GM12865 (cell line): ENCODE results near the gene BOC.

Experiments used
- DNase-seq: peaks from one replicate; pipeline ENCODE4 v3.0.0; 2010; ENCODE audit warnings: low read depth
- H3K4me3 ChIP-seq: 2 replicates; pipeline ENCODE4 v1.5.1; 2011; ENCODE audit warnings: mild to moderate bottlenecking, low read depth, low read length, control low read depth
- TF ChIP-seq, protein P1 (sequence below): IDR thresholded peaks from 2 replicates; pipeline ENCODE4 v1.5.1; 2011; ENCODE audit warnings: low read length, control low read depth, low read depth, inconsistent platforms; ENCODE audit not compliant: insufficient read depth; ENCODE audit errors: missing control alignments

BOC gene, protein sequence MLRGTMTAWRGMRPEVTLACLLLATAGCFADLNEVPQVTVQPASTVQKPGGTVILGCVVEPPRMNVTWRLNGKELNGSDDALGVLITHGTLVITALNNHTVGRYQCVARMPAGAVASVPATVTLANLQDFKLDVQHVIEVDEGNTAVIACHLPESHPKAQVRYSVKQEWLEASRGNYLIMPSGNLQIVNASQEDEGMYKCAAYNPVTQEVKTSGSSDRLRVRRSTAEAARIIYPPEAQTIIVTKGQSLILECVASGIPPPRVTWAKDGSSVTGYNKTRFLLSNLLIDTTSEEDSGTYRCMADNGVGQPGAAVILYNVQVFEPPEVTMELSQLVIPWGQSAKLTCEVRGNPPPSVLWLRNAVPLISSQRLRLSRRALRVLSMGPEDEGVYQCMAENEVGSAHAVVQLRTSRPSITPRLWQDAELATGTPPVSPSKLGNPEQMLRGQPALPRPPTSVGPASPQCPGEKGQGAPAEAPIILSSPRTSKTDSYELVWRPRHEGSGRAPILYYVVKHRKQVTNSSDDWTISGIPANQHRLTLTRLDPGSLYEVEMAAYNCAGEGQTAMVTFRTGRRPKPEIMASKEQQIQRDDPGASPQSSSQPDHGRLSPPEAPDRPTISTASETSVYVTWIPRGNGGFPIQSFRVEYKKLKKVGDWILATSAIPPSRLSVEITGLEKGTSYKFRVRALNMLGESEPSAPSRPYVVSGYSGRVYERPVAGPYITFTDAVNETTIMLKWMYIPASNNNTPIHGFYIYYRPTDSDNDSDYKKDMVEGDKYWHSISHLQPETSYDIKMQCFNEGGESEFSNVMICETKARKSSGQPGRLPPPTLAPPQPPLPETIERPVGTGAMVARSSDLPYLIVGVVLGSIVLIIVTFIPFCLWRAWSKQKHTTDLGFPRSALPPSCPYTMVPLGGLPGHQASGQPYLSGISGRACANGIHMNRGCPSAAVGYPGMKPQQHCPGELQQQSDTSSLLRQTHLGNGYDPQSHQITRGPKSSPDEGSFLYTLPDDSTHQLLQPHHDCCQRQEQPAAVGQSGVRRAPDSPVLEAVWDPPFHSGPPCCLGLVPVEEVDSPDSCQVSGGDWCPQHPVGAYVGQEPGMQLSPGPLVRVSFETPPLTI

DNA sequence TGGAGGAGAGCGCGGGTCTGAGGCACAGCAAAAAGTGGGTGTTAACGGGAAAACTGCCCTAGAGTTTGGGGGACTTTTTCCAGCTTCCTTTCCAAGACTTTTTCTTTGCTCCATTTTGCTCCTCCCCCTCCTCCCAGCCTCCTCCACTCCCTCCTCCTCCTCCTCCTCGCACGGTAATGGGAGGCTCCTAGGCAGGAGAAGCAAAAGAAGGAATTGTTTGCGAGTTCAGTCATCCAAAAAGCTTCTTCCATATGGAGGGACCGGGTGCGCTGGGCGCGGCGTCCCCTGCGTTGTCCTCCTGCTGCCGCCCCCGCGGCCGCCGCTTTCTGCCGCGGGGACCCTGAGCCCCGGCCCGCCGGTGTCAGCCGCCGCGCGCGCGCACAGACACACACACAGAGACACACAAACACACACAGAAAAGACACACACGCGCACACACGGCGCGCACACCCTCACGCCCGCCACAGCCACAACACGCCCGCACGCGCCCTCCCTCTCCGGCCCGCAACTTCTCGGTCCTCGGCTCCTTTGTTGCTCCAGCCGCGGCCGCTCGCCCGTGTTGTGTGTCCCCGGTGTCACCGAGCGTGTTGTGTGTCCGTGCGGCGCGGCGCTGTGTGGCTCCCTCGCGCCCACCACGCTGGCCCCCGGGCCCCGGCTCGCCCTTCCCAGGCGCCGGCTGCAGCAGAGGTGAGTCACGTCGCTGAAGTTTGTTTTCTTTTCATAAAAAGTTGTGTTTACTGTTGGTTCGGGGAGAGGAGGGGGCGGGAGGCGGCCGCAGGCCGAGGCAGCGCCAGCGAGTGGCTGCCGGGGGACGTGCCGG, at the start of gene BOC:
BOC (plus strand) TSS at position 228 of the 820 bp plus-strand sequence. CDS start 38,246 bp downstream, outside the sequence.
- DNase-seq: no peak
- peak within 1 kb of the TSS; percentile 56 for H3K4me3 ChIP-seq
- TF ChIP-seq, protein P1, sequence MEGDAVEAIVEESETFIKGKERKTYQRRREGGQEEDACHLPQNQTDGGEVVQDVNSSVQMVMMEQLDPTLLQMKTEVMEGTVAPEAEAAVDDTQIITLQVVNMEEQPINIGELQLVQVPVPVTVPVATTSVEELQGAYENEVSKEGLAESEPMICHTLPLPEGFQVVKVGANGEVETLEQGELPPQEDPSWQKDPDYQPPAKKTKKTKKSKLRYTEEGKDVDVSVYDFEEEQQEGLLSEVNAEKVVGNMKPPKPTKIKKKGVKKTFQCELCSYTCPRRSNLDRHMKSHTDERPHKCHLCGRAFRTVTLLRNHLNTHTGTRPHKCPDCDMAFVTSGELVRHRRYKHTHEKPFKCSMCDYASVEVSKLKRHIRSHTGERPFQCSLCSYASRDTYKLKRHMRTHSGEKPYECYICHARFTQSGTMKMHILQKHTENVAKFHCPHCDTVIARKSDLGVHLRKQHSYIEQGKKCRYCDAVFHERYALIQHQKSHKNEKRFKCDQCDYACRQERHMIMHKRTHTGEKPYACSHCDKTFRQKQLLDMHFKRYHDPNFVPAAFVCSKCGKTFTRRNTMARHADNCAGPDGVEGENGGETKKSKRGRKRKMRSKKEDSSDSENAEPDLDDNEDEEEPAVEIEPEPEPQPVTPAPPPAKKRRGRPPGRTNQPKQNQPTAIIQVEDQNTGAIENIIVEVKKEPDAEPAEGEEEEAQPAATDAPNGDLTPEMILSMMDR: no peak

DNA sequence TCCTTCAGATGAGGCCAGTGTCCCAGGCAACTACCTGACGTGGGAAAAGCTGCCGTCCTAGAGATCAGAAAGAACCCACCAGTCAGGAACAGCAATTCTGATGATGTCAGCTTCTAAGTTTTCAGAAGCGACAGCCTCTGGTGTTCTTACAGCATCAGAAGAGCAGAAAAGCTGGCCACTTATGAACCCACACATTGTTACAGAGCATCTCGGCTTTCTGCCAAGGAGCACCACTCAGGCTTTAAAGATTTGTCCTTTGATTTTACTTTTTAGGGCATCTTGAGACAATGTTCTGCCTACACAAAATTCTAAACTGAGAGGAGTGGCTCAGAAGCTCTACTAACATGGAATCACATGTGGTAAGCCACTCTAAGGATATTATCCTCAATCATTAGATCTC, 49.7 kb upstream of the BOC start:
- no peak for DNase-seq
- H3K4me3 ChIP-seq: no peak overlapping the region
- TF ChIP-seq, protein P1: no peak

DNA sequence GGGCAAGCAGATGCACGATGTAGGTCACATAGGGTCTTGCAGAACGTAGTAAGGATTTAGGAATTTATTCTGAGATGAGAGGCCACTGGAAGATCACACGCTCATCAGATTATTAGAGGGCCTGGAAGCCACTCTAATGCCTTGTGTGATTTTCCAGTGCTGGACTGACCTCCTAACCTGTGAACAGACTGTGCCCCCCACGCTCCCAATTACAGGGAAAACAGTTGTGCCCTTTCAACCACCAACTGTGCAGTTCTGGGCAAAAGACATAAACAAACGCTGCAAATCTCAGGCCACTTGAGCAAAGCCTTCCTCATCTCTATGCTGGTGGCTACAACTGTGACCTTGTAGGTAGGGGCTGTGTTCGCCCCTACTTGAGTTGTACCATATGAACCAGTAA, 48.2 kb upstream of the BOC start:
- TF ChIP-seq, protein P1: no peak
- DNase-seq: no peak
- no peak overlapping the region for H3K4me3 ChIP-seq

DNA sequence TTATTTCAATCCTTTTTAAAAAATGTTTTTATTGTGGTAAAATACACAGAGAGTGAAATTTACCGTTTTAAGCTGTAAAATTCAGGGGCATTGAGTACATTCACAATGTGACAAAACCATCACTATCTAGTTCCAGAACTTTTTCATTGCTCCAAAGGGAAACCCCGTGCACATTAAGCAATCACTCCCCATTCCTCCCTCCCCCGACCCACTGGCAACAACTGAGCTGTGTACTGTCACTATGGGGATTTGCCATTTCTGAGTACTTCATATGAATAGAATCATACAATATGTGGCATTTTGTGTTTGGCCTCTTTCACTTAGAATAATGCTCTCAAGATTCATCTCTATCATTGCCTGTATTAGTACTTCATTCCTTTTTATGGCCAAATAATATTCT, 45.5 kb upstream of the BOC start:
- TF ChIP-seq, protein P1: no peak
- DNase-seq: no peak
- H3K4me3 ChIP-seq: no peak overlapping the region

DNA sequence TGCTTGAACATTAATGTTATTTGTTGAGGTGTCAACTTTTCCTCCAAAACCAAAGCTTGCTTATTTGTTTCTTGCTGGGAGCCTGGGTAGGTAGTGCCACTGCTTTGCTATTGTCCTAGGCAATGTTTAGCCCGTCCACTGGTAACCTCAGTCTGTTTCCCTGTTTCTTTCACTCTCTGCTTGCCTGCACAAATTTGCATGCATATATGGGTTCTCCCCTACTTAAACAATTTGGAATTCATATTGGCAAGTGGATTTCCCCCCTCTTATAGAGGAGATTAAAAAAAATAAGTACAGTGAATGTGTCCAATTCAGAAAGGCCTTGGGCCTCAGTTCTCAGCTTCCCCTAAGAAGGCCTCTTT, 45.0 kb upstream of the BOC start:
- H3K4me3 ChIP-seq: no peak overlapping the region
- no peak for DNase-seq
- TF ChIP-seq, protein P1: no peak
